Activated CD8-positive, alpha-beta T cell treated with anti-CD3 and anti-CD28 coated beads, Interleukin-2, amount 10 ng/mL, durations not matched to agents 7 days and 5 days (primary cell): Measurements from ENCODE around the gene C14orf132. TPM values are rescaled to one million over a fixed set of nuclear protein-coding genes. Genes with fewer than 3 reads are reported as not detected.

Experiments
- ATAC-seq: fragments of 150-1000 bp; cut with Tn5 transposase; one replicate; pipeline ENCODE4 v1.10.0; 2021; ENCODE audit warnings: moderate library complexity
- CTCF ChIA-PET: fragments of 350-600 bp; sonication (Branson Sonifier 250); formaldehyde crosslinking; loops from one replicate; lab custom pipeline; 2021; ENCODE audit warnings: antibody characterized with exemption; lab: Charles Lee
- POLR2A ChIA-PET: fragments of 350-600 bp; sonication (Branson Sonifier 250); formaldehyde crosslinking; loops from one replicate; lab custom pipeline; 2021; ENCODE audit warnings: antibody characterized with exemption; lab: Charles Lee
- DNase-seq: peaks from one replicate; pipeline ENCODE4 v3.0.0-alpha.2; 2020
- H3K27ac Mint-ChIP-seq: one replicate; pipeline ENCODE4 v1.8.0; 2021; ENCODE audit warnings: mild to moderate bottlenecking, mixed read lengths
- H3K27me3 Mint-ChIP-seq: one replicate; pipeline ENCODE4 v1.8.0; 2021; ENCODE audit warnings: low read depth, mixed read lengths
- H3K36me3 Mint-ChIP-seq: one replicate; pipeline ENCODE4 v1.8.0; 2021; ENCODE audit warnings: low read depth, mixed read lengths
- H3K4me1 Mint-ChIP-seq: one replicate; pipeline ENCODE4 v1.8.0; 2021; ENCODE audit warnings: low read depth, mixed read lengths
- H3K4me3 Mint-ChIP-seq: one replicate; pipeline ENCODE4 v1.8.0; 2021; ENCODE audit warnings: mild to moderate bottlenecking, mixed read lengths
- H3K9me3 Mint-ChIP-seq: one replicate; pipeline ENCODE4 v1.8.0; 2022; ENCODE audit warnings: mixed read lengths; ENCODE audit not compliant: insufficient read depth
- total RNA-seq, 2 experiments: library from RNA; stranded (reverse); gene quantifications; one replicate each; pipeline ENCODE4 v1.2.3, GENCODE V29; 2021

C14orf132 gene
- total RNA-seq, 2 experiments from 2014 or later, result 0.42 to 0.50 TPM

DNA sequence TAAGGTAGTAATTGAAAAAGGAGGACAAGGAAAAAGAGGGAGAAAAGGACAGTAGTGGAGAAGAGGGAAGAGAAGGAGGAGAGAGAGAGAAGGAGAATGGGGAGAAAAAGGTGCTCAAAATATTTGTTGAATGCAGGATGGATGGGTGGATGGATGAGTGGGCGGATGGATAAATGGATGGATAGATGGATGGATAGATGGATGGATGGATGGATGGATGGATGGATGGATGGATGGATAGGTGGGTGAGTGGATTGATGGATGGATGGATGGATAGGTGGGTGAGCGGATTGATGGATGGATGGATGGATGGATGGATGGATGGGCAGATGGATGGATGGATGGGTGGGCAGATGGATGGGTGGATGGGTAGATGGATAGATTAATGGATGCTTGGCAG, 21.3 kb upstream of the C14orf132 start:
- no peaks in the 10 kb centered on the region for H3K4me1 Mint-ChIP-seq
- no peak for ATAC-seq
- no peak for DNase-seq
- POLR2A ChIA-PET, result no interaction called here
- H3K36me3 Mint-ChIP-seq, result no peaks in the 10 kb centered on the region
- no peak overlapping the region for H3K4me3 Mint-ChIP-seq
- H3K9me3 Mint-ChIP-seq, result no peaks in the 10 kb centered on the region
- CTCF ChIA-PET, result no interaction called here
- no peak overlapping the region for H3K27ac Mint-ChIP-seq
- peaks cover 19% of the 10 kb centered on the region for H3K27me3 Mint-ChIP-seq

DNA sequence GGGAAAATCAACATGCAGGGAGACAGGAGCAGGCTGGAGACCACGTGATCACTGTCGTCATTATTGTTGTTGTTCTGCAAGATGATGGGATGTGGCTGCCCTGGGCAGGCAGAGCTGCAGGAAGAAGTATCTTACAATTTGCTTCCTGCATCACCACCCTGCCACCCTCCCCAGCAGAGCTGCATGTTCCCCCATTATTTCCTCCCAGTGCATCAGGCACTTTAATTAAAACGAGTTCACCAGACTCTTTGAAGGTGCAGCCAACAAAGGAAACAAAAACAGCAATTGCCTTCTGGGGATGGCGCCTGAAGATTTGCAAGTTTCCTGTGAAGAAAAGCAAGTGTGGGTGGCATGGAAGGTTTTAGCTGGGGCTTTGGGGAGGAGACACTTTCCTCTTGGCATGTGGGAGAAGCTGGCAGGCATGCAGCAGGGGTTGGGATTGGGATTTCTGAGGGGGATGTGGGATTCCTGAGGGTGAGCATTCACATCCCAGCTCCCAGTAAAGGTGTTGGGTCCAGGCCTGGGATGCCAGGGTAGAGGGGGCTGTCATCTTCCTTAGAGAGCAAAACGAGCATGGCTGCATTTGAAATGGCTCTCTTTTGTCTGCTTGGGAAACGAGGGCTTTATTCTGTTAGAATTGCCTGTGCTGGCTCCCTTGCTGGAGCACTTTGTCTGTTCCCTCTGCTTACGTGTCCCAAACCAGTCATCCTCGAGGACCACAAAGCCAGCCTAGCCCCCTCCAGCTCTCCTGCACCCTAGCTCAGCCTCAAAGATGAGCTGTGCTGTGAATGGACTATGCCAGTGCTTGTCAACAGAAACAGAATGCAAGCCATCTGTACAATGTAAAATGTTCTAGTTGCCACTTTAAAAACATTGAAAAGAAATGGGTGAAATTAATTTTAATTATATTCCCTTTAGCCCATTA, 11.5 kb upstream of the C14orf132 start:
- DNase-seq (no peak), ATAC-seq (no peak)
- POLR2A ChIA-PET, result interaction anchor here (0.5 kb wide), 1 partner anchor 533 kb away, joined by 3 read pairs; no protein-coding TSS in a partner anchor
- H3K4me3 Mint-ChIP-seq, result no peak overlapping the region
- H3K4me1 Mint-ChIP-seq, result peaks cover 8% of the 10 kb centered on the region
- H3K27ac Mint-ChIP-seq, result no peak overlapping the region
- no peaks in the 10 kb centered on the region for H3K9me3 Mint-ChIP-seq
- peaks cover 3% of the 10 kb centered on the region for H3K27me3 Mint-ChIP-seq
- H3K36me3 Mint-ChIP-seq, result no peaks in the 10 kb centered on the region
- CTCF ChIA-PET, result interaction anchor here (0.8 kb wide), 1 partner anchor 73 kb away, joined by 3 read pairs; no protein-coding TSS in a partner anchor

DNA sequence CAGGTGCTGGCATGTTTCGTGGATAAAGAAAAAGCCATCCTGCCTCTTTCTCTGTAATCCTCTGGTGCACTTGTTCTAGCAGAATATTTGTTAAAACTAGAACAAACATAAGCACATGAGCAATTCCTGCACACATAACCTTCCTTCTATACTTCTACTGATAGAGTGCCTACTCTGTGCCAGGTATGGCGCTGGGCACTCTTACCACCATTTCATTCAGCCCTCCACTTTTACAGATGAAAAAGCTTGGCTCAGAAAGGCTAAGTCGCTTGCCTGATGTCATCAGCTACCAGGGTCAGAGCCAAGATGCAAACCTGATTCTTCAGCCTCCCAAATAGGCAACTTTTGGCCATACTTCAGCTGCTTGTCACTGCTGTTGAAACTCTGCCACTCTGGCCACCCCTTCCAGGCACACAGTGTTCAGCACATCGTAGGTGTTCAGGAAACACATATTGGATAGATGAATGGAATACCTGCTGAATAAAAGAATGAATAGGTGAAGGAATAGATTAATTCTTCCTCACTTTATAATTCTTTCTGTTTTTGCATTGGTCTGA, 10.0 kb upstream of the C14orf132 start:
- H3K27ac Mint-ChIP-seq, result no peak overlapping the region
- no peaks in the 10 kb centered on the region for H3K9me3 Mint-ChIP-seq
- DNase-seq, result no peak
- H3K36me3 Mint-ChIP-seq, result no peaks in the 10 kb centered on the region
- peaks cover 8% of the 10 kb centered on the region for H3K4me1 Mint-ChIP-seq
- no peak for ATAC-seq
- CTCF ChIA-PET, result no interaction called here
- H3K27me3 Mint-ChIP-seq, result peaks cover 3% of the 10 kb centered on the region
- no peak overlapping the region for H3K4me3 Mint-ChIP-seq
- POLR2A ChIA-PET, result no interaction called here

DNA sequence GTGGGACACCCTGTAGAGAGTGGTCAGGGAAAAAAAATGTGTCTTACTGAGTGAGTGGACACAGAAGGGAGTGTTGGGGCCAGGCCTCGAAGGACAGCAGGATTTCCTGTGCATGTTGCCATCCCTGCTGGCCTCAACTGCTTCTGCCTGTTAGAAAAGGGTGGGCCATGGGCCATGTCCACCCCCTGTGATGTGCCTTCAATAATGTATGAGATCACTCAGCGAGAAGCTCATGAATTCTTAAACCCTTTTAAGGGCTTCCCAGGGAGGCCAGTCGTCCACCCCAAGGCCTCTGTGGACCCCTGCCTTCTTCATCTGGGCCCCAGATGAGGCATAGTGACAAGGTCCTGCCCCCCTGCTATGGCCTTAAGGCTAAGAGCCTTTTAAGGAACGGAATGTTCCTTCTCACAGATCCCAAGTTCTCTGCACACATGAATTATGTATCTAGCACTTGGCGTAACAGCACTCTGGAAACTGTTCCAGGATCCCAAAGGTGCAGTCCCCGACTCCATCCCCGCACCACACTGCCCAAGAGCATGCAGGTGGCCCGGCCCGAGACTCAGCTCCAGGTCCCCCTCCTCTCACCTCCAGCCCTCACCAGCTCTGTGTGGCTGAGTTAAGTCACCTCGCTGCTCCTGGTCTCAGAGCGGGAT, 8.9 kb upstream of the C14orf132 start:
- no peak for ATAC-seq
- POLR2A ChIA-PET, result no interaction called here
- CTCF ChIA-PET, result no interaction called here
- H3K36me3 Mint-ChIP-seq, result no peaks in the 10 kb centered on the region
- H3K27ac Mint-ChIP-seq, result no peak overlapping the region
- no peaks in the 10 kb centered on the region for H3K9me3 Mint-ChIP-seq
- peaks cover 5% of the 10 kb centered on the region for H3K27me3 Mint-ChIP-seq
- H3K4me1 Mint-ChIP-seq, result peaks cover 8% of the 10 kb centered on the region
- H3K4me3 Mint-ChIP-seq, result no peak overlapping the region
- DNase-seq, result no peak

DNA sequence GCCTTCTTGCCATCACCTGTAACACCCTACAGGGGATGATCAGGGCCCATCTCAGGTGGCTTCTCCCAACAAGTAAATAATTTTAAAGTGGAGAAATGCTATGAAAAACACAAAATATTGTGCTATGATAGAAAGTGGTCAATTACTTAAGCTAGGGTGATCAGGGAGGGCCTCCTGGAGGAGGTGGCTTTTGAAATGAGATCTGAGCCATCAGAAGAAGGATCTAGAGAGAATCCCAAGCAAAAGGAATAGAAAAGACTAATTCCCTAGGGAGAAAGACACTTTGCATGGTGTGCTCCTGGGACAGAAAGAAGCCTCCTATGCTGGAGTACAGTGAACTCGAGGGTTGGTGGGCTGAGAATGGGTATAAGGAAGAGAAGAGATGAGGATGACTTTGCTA, 7.5 kb upstream of the C14orf132 start:
- no peak overlapping the region for H3K27ac Mint-ChIP-seq
- CTCF ChIA-PET, result no interaction called here
- H3K4me3 Mint-ChIP-seq, result no peak overlapping the region
- POLR2A ChIA-PET, result no interaction called here
- no peaks in the 10 kb centered on the region for H3K9me3 Mint-ChIP-seq
- H3K27me3 Mint-ChIP-seq, result peaks cover 9% of the 10 kb centered on the region
- DNase-seq (no peak), ATAC-seq (no peak)
- H3K4me1 Mint-ChIP-seq, result peaks cover 8% of the 10 kb centered on the region
- no peaks in the 10 kb centered on the region for H3K36me3 Mint-ChIP-seq

- H3K9me3 Mint-ChIP-seq, result no peaks in the 10 kb centered on the region
- DNase-seq (no peak), ATAC-seq (no peak)
- no peak overlapping the region for H3K4me3 Mint-ChIP-seq
- H3K4me1 Mint-ChIP-seq, result peaks cover 12% of the 10 kb centered on the region
- ChIA-PET CTCF (no interaction called here), POLR2A (no interaction called here)
- H3K36me3 Mint-ChIP-seq, result no peaks in the 10 kb centered on the region
- peaks cover 40% of the 10 kb centered on the region for H3K27me3 Mint-ChIP-seq
- no peak overlapping the region for H3K27ac Mint-ChIP-seq
Measured at GRCh38 chr14:96035456-96035855, 3.7 kb upstream of the C14orf132 start.

DNA sequence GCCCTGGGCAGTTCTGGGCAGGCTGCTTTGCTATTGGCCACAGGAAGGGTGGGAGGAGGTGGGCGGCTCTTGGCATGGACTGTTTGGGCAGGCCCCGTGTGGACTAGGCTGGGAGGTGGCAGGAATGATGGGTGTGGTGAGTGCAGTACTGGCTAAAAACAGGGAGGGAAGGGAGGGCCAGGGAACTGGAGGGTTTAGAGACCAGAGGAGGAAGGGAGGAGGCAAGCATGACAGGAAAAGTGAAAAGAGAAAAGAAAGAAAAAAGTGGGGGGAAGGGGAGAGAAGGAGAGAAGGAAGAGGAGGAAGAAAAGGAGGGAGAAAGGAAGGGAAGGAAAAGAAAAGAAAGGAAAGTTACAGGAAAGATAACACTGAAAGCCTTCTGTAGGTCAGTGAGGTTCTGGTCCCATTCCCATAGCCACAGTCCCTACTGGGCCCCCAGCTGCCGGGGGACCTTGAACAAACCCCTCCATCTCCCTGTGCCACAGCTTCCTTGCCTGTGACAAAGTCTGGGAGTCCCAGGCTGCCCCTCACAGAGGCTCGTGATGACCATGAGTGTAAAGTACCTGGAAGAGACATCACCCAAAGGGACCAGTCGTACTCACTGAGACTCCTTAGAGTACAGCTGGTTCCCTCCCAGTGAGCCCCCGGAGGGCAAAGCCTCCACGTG, 1.1 kb upstream of the C14orf132 start:
- Mint-ChIP-seq H3K9me3 (no peaks in the 10 kb centered on the region), H3K4me1 (peaks cover 12% of the 10 kb centered on the region), H3K4me3 (no peak overlapping the region), H3K27ac (no peak overlapping the region), H3K27me3 (peaks cover 60% of the 10 kb centered on the region), H3K36me3 (no peaks in the 10 kb centered on the region)
- ATAC-seq, result peak; percentile 16
- DNase-seq, result no peak
- CTCF ChIA-PET, result no interaction called here
- POLR2A ChIA-PET, result no interaction called here

GRCh38 chr14:96038558-96038919, 623 bp upstream of the C14orf132 start:
- no peak for DNase-seq
- peak overlapping the region; percentile 18 for H3K4me3 Mint-ChIP-seq
- H3K27ac Mint-ChIP-seq, result no peak overlapping the region
- ChIA-PET CTCF (no interaction called here), POLR2A (no interaction called here)
- H3K27me3 Mint-ChIP-seq, result peaks cover 57% of the 10 kb centered on the region
- H3K36me3 Mint-ChIP-seq, result no peaks in the 10 kb centered on the region
- H3K4me1 Mint-ChIP-seq, result peaks cover 12% of the 10 kb centered on the region
- no peaks in the 10 kb centered on the region for H3K9me3 Mint-ChIP-seq
- ATAC-seq, result peak; percentile 16

DNA sequence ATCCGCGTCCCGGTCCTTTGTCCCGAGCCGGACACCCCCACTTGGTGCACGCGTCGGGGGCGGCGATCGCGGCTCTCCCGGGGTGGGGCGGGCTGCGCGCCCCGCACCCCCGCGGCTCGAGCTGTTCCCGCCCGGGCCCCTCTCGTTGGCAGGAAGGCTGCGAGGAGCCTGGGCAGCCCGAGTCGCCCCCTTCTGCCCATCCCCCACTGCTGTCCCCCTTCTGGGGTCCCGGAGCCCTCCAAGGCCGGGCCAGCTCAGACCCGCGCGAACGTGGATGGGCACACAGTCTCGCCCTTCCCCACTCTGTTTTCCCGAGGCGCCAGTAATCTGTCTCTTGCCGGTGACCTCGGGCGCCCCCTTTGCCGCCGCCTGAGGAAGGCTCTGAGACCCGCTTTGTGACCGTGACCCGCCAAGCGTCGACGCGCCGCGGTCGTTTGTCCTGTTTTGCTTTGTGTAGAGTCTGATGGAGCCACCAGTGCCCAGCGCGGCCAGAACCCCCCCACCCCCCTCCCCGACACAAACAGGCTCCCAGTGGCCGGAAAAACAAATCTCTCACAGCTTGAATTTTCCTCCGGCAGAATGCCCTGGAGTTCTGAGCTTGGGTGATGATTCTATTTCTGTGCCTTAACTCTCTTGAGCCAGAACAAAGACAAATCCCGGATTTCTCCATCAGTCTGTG, 610 bp downstream of the C14orf132 start:
- Mint-ChIP-seq H3K4me1 (peaks cover 12% of the 10 kb centered on the region), H3K27me3 (peaks cover 57% of the 10 kb centered on the region), H3K4me3 (peak overlapping the region; percentile 64), H3K27ac (no peak overlapping the region), H3K36me3 (no peaks in the 10 kb centered on the region), H3K9me3 (no peaks in the 10 kb centered on the region)
- peak; percentile 47 for ATAC-seq
- DNase-seq, result peak; percentile 30
- CTCF ChIA-PET, result no interaction called here
- POLR2A ChIA-PET, result interaction anchor here (0.6 kb wide), 1 partner anchor 94 kb away, joined by 3 read pairs; no protein-coding TSS in a partner anchor

GRCh38 chr14:96040828-96041371, 1.7 kb downstream of the C14orf132 start:
- ChIA-PET POLR2A (no interaction called here), CTCF (no interaction called here)
- no peak for DNase-seq
- Mint-ChIP-seq H3K9me3 (no peaks in the 10 kb centered on the region), H3K27ac (no peak overlapping the region), H3K27me3 (peaks cover 55% of the 10 kb centered on the region), H3K36me3 (no peaks in the 10 kb centered on the region), H3K4me1 (peaks cover 12% of the 10 kb centered on the region), H3K4me3 (no peak overlapping the region)
- ATAC-seq, result no peak

DNA sequence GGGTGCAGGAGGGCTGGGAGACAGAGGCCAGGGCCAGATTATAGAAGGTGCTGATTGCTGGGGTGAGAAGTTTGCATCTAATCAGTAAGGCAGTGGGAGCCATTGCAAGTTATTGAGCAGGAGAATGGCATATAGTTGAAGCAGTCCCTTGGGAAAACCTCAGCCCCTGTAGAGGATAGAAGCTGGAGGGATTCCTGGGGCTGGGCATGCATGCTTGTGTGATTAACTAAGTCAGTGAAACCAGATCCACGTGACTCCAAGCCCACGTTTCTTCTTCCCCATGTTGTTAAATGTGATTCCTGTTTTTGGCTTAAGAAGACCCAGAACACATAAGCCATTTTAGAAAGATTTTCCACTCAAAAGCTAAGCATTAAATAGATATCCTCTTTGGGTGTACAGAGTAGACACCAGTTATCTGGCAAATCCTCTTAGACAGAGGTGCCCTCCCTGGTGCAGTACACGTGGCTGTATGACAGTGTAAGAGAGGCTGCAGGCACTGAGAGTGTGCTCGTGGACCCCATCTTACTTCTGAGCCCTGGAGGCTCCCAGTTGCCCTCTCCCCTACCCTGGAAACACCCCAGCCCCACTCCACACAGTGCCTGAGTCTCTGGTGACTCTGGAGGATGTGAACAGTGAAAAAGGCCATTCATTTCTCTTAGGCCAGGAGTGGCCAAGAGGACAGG, 3.2 kb downstream of the C14orf132 start:
- Mint-ChIP-seq H3K4me1 (peaks cover 12% of the 10 kb centered on the region), H3K27me3 (peaks cover 46% of the 10 kb centered on the region), H3K27ac (no peak overlapping the region), H3K9me3 (no peaks in the 10 kb centered on the region), H3K36me3 (no peaks in the 10 kb centered on the region), H3K4me3 (no peak overlapping the region)
- ATAC-seq (no peak), DNase-seq (no peak)
- ChIA-PET POLR2A (no interaction called here), CTCF (no interaction called here)
